DMS 273 treated with DMSO at 0.1 percent for 48 hours (cell line): ENCODE results near the gene SIN3A.
"Not testable (repeated sequence)": the region's sequence is repeated elsewhere in the genome, so short reads cannot be mapped to it uniquely, and the experiment has no call there.

ENCODE experiments used
- DNase-seq: peaks from one replicate; lab custom pipeline; 2025; lab: John Stamatoyannopoulos, UW

The SIN3A gene

GRCh38 chr15:75451674-75452363, at the start of gene SIN3A:
Gene SIN3A, minus strand, starts transcription at chr15:75451690. Its CDS starts 21,315 bp downstream, at chr15:75430375.
- peak; percentile 98 for DNase-seq

GRCh38 chr15:75493732-75494131, 42.2 kb upstream of the SIN3A start:
- no peak for DNase-seq

- no peak for DNase-seq
Measured at GRCh38 chr15:75483961-75484360, 32.5 kb upstream of the SIN3A start.

GRCh38 chr15:75483556-75483955, 32.1 kb upstream of the SIN3A start:
- DNase-seq = not testable (repeated sequence)

GRCh38 chr15:75483106-75483505, 31.6 kb upstream of the SIN3A start:
- DNase-seq = no peak

DNA sequence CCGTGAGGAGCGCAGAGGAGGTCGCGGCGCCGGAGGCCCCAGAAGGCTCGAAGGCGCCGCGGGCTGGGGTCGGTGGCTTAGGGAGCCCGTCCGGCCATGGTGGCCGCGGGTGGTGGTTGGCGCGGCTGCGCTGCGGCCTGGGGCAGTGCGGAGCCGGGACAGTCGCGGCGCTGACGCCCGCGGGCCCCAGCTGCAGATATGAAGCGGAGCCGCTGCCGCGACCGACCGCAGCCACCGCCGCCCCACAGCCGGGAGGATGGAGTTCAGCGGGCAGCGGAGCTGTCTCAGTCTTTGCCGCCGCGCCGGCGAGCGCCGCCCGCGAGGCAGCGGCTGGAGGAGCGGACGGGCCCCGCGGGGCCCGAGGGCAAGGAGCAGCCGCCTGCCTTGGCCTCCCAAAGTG, 29.0 kb upstream of the SIN3A start:
- not testable (repeated sequence) for DNase-seq

DNA sequence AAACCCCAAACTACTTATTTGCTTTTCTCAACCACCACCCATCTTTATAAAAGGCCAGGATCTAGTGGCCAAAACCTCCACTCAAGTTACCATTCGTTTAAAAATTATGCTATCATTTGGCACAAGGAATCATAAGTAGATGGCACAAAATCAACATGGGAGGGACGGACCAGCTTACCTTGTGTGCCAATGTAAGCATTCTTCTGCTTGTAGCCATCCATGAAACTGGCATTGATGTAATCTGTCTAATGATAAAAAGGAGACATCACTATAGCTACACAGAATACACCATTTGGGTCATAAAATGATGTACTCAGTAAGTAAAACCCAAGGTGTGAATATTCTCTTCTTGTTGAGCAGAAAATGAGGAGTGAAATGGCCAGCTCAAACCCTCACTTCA, 28.2 kb upstream of the SIN3A start:
- no peak for DNase-seq

DNA sequence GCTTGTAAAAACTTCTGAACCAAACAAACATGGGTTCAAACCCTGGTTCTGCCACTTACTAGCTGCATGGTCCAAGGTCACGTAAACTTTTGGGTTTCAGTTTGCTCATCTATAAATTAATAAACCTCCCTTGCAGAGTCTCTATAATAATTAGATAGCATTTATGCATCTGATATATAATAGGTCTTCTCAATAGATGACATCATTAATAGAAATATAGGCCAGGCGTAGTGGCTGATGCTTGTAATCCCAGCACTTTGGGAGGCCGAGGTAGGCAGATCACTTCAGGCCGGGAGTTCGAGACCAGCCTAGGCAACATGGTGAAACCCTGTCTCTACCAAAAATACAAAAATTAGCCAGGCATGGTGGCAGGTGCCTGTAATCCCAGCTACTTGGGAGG, 25.6 kb upstream of the SIN3A start:
- not testable (repeated sequence) for DNase-seq

DNA sequence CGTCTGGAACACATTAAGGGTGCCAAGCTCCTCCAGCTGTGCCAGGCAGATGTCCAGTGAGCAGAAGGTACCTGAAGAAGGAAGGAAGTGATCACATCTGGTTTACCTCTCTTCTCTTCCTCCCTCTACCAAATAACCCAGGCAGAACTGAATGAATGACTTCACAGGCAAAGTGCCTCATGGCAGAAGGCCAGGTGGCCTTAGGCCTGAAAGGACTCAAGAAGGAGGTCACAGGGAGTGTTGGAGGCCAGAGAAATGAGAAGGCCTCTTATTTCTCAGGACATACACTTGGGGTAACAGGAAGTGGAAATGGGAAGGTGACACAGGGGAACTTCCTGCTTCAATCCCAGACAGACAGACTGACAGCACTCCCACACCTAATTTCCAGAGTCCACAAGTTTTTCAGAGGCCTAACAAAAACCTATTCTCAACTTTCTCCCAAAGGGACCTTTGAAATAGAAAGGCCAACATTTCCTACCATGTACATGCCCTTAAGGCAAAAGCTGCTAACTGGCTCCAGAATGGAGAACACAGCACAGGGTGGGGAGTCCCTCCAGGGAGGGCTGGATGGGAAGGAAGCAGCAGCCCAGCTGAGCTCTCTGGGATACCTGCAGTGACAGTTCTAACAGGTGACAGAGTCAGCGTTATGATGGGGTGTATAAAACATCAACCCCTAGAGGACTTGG, 17.6 kb upstream of the SIN3A start:
- DNase-seq = no peak

- DNase-seq = no peak
Measured at GRCh38 chr15:75460646-75461045, 9.2 kb upstream of the SIN3A start.

DNA sequence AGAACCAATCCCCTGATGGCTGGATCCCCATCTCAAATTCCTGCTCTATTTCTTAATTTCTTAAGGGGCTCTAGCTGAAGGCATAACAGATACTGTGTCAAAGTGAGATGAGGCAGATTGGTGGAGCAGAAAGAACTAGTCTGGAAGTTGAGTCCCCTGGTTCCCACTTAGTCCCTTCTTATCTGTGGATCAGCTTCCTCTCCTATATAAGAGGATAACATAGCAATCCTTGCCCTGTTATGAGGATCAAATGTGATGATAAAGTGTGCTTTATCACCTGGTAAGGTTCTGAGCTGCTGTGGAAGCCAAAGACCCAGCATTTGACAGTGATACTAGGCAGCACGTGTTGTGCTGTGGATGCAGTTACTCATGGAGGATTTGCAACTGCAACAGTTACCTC, 8.1 kb upstream of the SIN3A start:
- no peak for DNase-seq

DNA sequence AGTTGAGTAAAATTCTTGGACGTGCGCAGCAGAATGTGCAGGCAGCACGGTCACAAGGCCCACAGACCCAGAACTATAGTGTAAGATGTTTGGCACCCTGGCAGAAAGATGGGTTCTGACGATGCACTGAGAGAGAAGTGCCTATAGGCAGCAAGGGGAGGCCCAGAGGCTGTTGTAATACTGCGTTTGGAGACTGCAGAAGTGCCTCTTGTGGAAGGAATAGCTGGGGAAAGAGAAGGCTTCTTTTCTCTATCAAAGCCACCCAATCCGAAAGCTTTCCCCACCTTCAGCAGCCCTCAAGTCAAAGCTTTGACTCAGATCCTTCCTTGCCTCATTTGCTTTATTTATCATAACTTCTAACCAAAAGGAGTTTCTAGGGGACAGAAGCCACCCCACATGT, 5.2 kb upstream of the SIN3A start:
- no peak for DNase-seq

DNA sequence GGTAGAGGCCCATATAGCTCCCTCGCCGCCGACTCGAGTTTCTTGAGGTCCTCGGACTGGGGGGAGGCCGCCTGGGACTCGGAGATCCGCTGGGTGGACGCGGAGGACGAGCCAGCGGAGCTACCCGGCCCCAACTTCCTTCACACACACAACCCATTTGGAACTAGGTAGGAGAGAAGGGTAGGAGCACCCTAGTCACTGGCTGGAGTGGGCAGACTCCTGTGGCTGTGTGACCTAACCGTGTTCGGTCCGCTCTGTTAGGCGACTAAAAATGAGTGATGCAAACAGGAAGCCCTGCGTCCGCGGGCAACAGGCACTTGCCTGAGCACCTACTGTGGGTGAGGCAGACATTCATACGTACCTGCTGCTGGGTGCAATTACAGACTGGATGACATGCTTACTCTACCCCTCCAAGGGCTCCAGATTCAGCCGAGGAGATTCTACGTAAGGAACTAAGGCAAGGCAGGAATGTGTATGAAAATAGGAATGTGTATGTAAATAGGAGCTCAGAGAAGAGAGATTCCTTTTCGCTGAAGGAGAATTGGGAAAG, 4.6 kb upstream of the SIN3A start:
- no peak for DNase-seq

DNA sequence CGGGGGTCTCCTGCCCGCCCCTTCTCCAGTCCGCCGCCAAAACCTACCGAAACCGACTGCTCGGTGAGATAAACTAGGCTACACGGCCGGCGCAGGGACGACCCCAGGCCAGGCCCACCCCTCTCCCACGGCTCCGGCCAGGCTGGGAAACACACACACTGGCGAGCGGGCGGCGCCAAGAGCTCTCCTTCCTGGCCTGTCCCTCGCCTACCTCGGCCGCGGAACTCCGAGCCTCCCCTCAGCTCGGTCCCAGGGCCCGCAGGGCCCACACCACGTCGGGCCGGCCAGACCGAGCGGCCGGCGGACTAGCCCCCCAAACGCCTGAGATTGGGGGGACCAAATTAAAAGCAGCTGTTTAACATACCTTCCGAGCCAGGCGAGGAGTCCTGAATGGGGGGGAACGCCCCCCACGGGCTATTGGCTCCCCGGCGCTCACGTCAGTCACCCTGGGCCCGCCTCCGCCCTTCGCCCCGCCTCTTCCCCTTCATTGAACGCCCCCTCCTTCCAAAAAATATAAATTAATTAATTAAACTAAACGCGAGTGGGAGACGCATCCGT, 4.0 kb upstream of the SIN3A start:
- peak; percentile 16 for DNase-seq

- peak; percentile 67 for DNase-seq
Measured at GRCh38 chr15:75454471-75455378, 3.2 kb upstream of the SIN3A start.

DNA sequence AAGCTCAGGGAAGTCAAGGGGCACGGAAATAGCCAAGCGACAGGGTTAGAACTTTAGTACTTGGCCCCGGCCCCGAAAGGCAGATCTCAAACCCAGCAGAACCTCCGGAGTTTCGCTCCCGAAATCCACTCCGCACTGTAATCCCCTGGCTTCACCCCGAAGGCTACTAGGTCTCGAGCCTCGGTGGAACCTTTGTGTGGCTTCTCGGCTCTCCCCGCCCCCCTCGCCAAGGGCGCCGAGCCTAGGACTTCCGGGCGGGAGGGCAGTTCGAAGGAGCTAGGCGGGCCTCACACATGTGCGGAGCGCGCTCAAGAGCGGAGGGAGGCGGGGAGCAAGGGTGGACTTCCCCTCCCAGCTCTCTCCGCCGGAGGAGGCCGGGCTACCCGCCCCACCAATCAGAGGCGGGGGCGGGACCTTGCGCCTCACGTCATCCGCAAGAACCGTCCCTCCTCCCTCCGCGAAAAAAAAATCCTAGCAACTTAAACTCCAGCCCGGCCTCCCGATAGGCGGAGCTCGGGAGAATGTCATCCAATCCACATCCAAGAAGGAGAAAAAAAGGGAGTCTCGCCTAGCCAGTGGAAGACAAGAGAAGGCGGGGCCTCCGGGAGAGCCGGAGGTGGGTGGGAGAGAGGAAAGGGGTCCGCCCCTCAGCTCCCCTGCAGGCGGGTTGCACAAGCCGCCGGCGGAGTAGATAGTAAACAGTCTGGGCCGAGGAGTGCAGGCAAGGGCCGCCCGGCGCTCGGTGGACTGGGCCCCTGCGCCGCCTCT, 2.4 kb upstream of the SIN3A start:
- DNase-seq = peak; percentile 96

DNA sequence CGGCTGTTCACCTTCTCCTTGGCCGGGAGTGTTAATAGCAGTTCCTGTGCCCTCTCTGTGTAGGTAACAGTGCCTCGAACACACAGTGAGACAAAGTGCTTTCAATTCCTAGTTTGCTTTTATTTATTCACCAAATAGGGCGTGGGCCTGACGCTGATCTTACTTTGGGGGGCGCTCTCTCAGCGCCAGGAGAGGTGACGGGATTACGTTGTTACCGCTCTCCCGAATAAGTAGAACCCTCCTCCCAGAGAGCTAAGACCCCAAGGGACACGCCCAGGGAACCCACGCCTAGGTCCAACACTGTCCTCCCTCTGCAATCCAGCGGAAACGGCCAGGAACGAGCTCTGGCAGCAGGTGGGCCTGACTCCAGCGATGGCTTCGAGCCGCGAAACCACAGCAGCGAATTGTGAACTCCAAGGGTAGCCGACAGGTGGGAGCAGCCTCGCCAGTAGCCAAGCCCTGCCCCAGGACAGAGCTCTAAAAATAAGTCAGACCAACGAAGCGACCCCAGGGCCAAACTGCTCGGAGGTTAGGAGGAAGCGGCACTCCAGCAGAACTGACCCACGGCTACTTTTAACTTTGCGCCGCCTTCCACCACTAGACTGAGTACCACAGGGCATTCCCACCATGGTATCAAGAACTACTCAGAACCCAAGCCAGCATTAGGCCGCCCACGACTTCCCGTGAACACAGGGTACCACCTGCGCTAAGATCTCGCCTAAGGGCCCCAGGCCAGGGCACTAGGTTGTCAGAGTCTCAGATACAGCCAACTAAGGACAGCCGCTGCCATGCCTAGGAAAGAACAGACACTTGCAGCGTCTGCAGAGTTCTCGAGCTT, 1.6 kb upstream of the SIN3A start:
- DNase-seq = peak; percentile 35

GRCh38 chr15:75452364-75452864, 924 bp upstream of the SIN3A start:
- DNase-seq = peak; percentile 38

DNA sequence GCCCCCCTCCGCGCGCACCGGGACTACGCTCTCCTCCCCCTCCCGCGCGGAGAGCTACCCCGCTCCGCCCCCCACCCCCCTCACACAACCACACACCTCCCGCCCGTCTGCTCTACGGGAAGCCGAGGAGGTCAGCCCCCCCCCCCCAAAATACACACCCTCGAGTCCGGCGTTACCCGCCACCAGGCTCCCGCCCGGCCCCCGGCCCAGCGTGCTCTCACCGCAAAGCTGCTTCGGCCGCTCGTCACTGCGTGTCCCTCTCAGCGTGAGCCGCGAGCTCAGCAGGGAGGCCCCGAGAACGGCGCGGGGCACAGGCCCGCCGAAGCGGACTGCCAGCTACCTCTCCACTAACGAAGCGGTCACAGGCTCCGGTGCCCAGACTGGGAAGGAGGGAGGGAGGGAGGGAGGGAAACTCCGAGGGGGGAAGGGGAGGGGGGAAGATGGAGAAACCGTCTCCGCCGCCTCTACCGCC, 252 bp downstream of the SIN3A start:
- DNase-seq = no peak
